Natural killer cell treated with Interleukin-12 subunit alpha and Interleukin-12 subunit beta and Interleukin-15 and Interleukin-18, amount 100 ng/mL, for 72 hours (primary cell): ENCODE data around the gene MBD5. TPM values are rescaled to one million over a fixed set of nuclear protein-coding genes. Genes with fewer than 3 reads are reported as not detected.

Experiments
- ATAC-seq, 2 donors: fragments of 150-1000 bp; cut with Tn5 transposase in 1 of 2; sonication (Bioruptor Pico), chemical (Tn5 transposase) in 1 of 2; 2 replicates each; pipeline ENCODE4 v1.10.0; 2021
- DNase-seq: peaks from one replicate; pipeline ENCODE4 v3.0.0; 2022; ENCODE audit warnings: low spot score
- H3K27ac Mint-ChIP-seq, 2 donors: 1 replicate in 1 of 2; 2 replicates in 1 of 2; pipeline ENCODE4 v1.8.0; 2022; ENCODE audit warnings: mixed read lengths in 2 of 2, mild to moderate bottlenecking in 1 of 2, moderate library complexity in 1 of 2
- H3K27me3 Mint-ChIP-seq, 2 donors: 1 replicate in 1 of 2; 2 replicates in 1 of 2; pipeline ENCODE4 v1.8.0; 2022; ENCODE audit warnings: mixed read lengths in 2 of 2
- H3K36me3 Mint-ChIP-seq: one replicate; pipeline ENCODE4 v1.8.0; 2022; ENCODE audit warnings: mixed read lengths
- H3K4me1 Mint-ChIP-seq, 2 donors: 1 replicate in 1 of 2; 2 replicates in 1 of 2; pipeline ENCODE4 v1.8.0; 2022; ENCODE audit warnings: low read depth in 2 of 2, mixed read lengths in 2 of 2, mild to moderate bottlenecking in 1 of 2
- H3K4me3 Mint-ChIP-seq: one replicate; pipeline ENCODE4 v1.8.0; 2022; ENCODE audit warnings: mixed read lengths
- H3K9me3 Mint-ChIP-seq: 2 replicates; pipeline ENCODE4 v1.8.0; 2022; ENCODE audit warnings: mixed read lengths
- total RNA-seq, 2 donors: library from RNA; stranded (reverse); gene quantifications; one replicate each; pipeline ENCODE4 v1.2.3, GENCODE V29; 2022

Gene MBD5
- total RNA-seq, 2 donors from 2014 or later = 29.2 to 32.4 TPM

- no peak overlapping the region for H3K27ac Mint-ChIP-seq
- no peaks in the 10 kb centered on the region for H3K4me1 Mint-ChIP-seq
- H3K4me3 Mint-ChIP-seq = no peak overlapping the region
- no peaks in the 10 kb centered on the region for H3K36me3 Mint-ChIP-seq
- H3K9me3 Mint-ChIP-seq = no peaks in the 10 kb centered on the region
- DNase-seq = no peak
- peaks cover 5 to 15% of the 10 kb centered on the region in 2 donors for H3K27me3 Mint-ChIP-seq
- ATAC-seq = no peak
These were observed 540.5 kb downstream of the MBD5 start for GRCh38 chr2:148561389-148561788.

DNA sequence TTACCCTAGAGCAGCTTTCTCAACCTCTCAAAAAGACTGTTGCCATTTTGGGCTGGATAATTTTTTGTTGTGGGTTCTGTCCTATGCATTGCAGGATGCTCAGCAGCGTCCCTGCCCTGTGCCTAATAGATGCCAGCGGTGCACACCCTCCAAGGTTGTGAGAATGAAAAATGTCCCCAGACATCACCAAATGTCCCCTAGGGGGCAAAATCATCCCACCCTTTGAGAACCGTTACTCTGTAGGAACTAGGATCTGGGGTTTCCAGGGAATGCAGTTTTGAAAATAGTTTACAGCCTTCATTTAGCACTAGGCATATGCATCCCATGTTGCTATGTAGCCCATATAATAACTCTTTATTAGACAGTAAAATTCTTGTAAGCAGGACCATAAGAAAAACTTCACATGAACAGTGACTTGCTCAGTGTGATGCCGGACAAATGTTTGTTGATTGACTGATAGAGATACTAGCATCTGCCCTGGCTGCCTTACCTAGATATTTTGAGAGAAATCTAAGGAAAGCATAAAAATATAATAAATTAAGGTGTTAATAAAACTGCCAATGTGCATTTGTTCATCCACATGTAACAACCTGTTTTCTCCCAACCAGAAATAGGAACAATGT is 544.5 kb downstream of the MBD5 start:
- peaks cover 0 to 11% of the 10 kb centered on the region in 2 donors for H3K4me1 Mint-ChIP-seq
- H3K36me3 Mint-ChIP-seq = no peaks in the 10 kb centered on the region
- no peak overlapping the region for H3K27ac Mint-ChIP-seq
- H3K9me3 Mint-ChIP-seq = no peaks in the 10 kb centered on the region
- H3K27me3 Mint-ChIP-seq = peaks cover 8 to 23% of the 10 kb centered on the region in 2 donors
- H3K4me3 Mint-ChIP-seq = no peak overlapping the region
- no peak for ATAC-seq
- DNase-seq = no peak

Other genes starting within 250 kb of the MBD5 start
- gene ACVR2A, start 176.1 kb upstream of the MBD5 start, total RNA-seq = 1 to 10 TPM; 1.1 to 3.5 TPM
- gene ORC4, start 354 bp upstream of the MBD5 start, total RNA-seq = 10 to 100 TPM; 24.5 to 28.3 TPM